ENCODE measurements around the gene BUB1B. TPM values are rescaled to one million over a fixed set of nuclear protein-coding genes. Genes with fewer than 3 reads are reported as not detected.
"Not testable (repeated sequence)": the region's sequence is repeated elsewhere in the genome, so short reads cannot be mapped to it uniquely, and the experiment has no call there.

The BUB1B gene
- total RNA-seq, 1 donor from 2014 or later, result 76.1 TPM

- H3K4me1 Mint-ChIP-seq (ENCODE audit: low read depth), result no peaks in the 10 kb centered on the region
- intact Hi-C loops (cut with micrococcal nuclease), result loop anchor here (2.0 kb wide), 3 partner anchors 20 to 84 kb away; partner anchors contain the start of gene BMF
- H3K4me3 Mint-ChIP-seq, result no peak overlapping the region
- no peak overlapping the region for H3K27ac Mint-ChIP-seq
- H3K27me3 Mint-ChIP-seq (ENCODE audit: insufficient read depth), result no peaks in the 10 kb centered on the region
- H3K36me3 Mint-ChIP-seq (ENCODE audit: low read depth), result no peaks in the 10 kb centered on the region
- no peaks in the 10 kb centered on the region for H3K9me3 Mint-ChIP-seq
- no peak for DNase-seq (ENCODE audit: low spot score)
Measured at GRCh38 chr15:40128766-40129660, 31.9 kb upstream of the BUB1B start.

GRCh38 chr15:40130118-40130517, 30.8 kb upstream of the BUB1B start:
- DNase-seq (ENCODE audit: low spot score), result no peak
- H3K27me3 Mint-ChIP-seq (ENCODE audit: insufficient read depth), result no peaks in the 10 kb centered on the region
- no peak overlapping the region for H3K27ac Mint-ChIP-seq
- no peaks in the 10 kb centered on the region for H3K9me3 Mint-ChIP-seq
- intact Hi-C loops (cut with micrococcal nuclease), result no loop called here
- H3K4me3 Mint-ChIP-seq, result no peak overlapping the region
- H3K36me3 Mint-ChIP-seq (ENCODE audit: low read depth), result no peaks in the 10 kb centered on the region
- H3K4me1 Mint-ChIP-seq (ENCODE audit: low read depth), result no peaks in the 10 kb centered on the region

- intact Hi-C loops (cut with micrococcal nuclease), result no loop called here
- H3K27me3 Mint-ChIP-seq (ENCODE audit: insufficient read depth), result no peaks in the 10 kb centered on the region
Measured at GRCh38 chr15:40130799-40131502, 29.9 kb upstream of the BUB1B start.

GRCh38 chr15:40133544-40133943, 27.3 kb upstream of the BUB1B start:
- DNase-seq (ENCODE audit: low spot score), result no peak
- H3K36me3 Mint-ChIP-seq (ENCODE audit: low read depth), result no peaks in the 10 kb centered on the region
- no peaks in the 10 kb centered on the region for H3K4me1 Mint-ChIP-seq (ENCODE audit: low read depth)
- no peaks in the 10 kb centered on the region for H3K9me3 Mint-ChIP-seq
- H3K27ac Mint-ChIP-seq, result no peak overlapping the region
- intact Hi-C loops (cut with micrococcal nuclease), result no loop called here
- no peaks in the 10 kb centered on the region for H3K27me3 Mint-ChIP-seq (ENCODE audit: insufficient read depth)
- H3K4me3 Mint-ChIP-seq, result no peak overlapping the region

More at GRCh38 chr15:40130799-40131502, 29.9 kb upstream of the BUB1B start:
- DNase-seq (ENCODE audit: low spot score), result no peak
- no peaks in the 10 kb centered on the region for H3K36me3 Mint-ChIP-seq (ENCODE audit: low read depth)
- H3K27ac Mint-ChIP-seq, result peak overlapping the region; percentile 21
- H3K4me1 Mint-ChIP-seq (ENCODE audit: low read depth), result no peaks in the 10 kb centered on the region
- no peak overlapping the region for H3K4me3 Mint-ChIP-seq
- no peaks in the 10 kb centered on the region for H3K9me3 Mint-ChIP-seq

GRCh38 chr15:40134885-40135284, 26.0 kb upstream of the BUB1B start:
- H3K27ac Mint-ChIP-seq, result no peak overlapping the region

GRCh38 chr15:40135846-40136450, 24.9 kb upstream of the BUB1B start:
- DNase-seq (ENCODE audit: low spot score); intact Hi-C loops (cut with micrococcal nuclease); H3K9me3 Mint-ChIP-seq; H3K27ac Mint-ChIP-seq; H3K27me3 Mint-ChIP-seq (ENCODE audit: insufficient read depth); H3K4me1 Mint-ChIP-seq (ENCODE audit: low read depth); H3K4me3 Mint-ChIP-seq; H3K36me3 Mint-ChIP-seq (ENCODE audit: low read depth): not testable (repeated sequence)

More at GRCh38 chr15:40134885-40135284, 26.0 kb upstream of the BUB1B start:
- H3K9me3 Mint-ChIP-seq, result no peaks in the 10 kb centered on the region
- H3K4me3 Mint-ChIP-seq, result no peak overlapping the region
- H3K36me3 Mint-ChIP-seq (ENCODE audit: low read depth), result no peaks in the 10 kb centered on the region
- no peaks in the 10 kb centered on the region for H3K4me1 Mint-ChIP-seq (ENCODE audit: low read depth)
- intact Hi-C loops (cut with micrococcal nuclease), result no loop called here
- no peaks in the 10 kb centered on the region for H3K27me3 Mint-ChIP-seq (ENCODE audit: insufficient read depth)
- DNase-seq (ENCODE audit: low spot score), result no peak

- Mint-ChIP-seq H3K4me1 (ENCODE audit: low read depth) (no peaks in the 10 kb centered on the region), H3K4me3 (no peak overlapping the region), H3K36me3 (ENCODE audit: low read depth) (no peaks in the 10 kb centered on the region), H3K9me3 (no peaks in the 10 kb centered on the region), H3K27me3 (ENCODE audit: insufficient read depth) (peaks cover 3% of the 10 kb centered on the region), H3K27ac (no peak overlapping the region)
- intact Hi-C loops (cut with micrococcal nuclease), result no loop called here
- DNase-seq (ENCODE audit: low spot score), result no peak
Measured at GRCh38 chr15:40136470-40137302, 24.2 kb upstream of the BUB1B start.

- Mint-ChIP-seq H3K4me3 (no peak overlapping the region), H3K4me1 (ENCODE audit: low read depth) (no peaks in the 10 kb centered on the region), H3K27me3 (ENCODE audit: insufficient read depth) (peaks cover 3% of the 10 kb centered on the region), H3K9me3 (no peaks in the 10 kb centered on the region), H3K36me3 (ENCODE audit: low read depth) (no peaks in the 10 kb centered on the region), H3K27ac (no peak overlapping the region)
- no peak for DNase-seq (ENCODE audit: low spot score)
- intact Hi-C loops (cut with micrococcal nuclease), result no loop called here
Measured at GRCh38 chr15:40137303-40138200, 23.3 kb upstream of the BUB1B start.

GRCh38 chr15:40138201-40138570, 22.7 kb upstream of the BUB1B start:
- intact Hi-C loops (cut with micrococcal nuclease); DNase-seq (ENCODE audit: low spot score); H3K27ac Mint-ChIP-seq; H3K4me1 Mint-ChIP-seq (ENCODE audit: low read depth); H3K4me3 Mint-ChIP-seq; H3K27me3 Mint-ChIP-seq (ENCODE audit: insufficient read depth); H3K36me3 Mint-ChIP-seq (ENCODE audit: low read depth); H3K9me3 Mint-ChIP-seq: not testable (repeated sequence)

GRCh38 chr15:40142428-40142827, 18.4 kb upstream of the BUB1B start:
- intact Hi-C loops (cut with micrococcal nuclease), result no loop called here
- H3K4me1 Mint-ChIP-seq (ENCODE audit: low read depth), result no peaks in the 10 kb centered on the region
- H3K4me3 Mint-ChIP-seq, result no peak overlapping the region
- no peak for DNase-seq (ENCODE audit: low spot score)
- no peaks in the 10 kb centered on the region for H3K36me3 Mint-ChIP-seq (ENCODE audit: low read depth)
- H3K27ac Mint-ChIP-seq, result no peak overlapping the region
- peaks cover 6% of the 10 kb centered on the region for H3K27me3 Mint-ChIP-seq (ENCODE audit: insufficient read depth)
- H3K9me3 Mint-ChIP-seq, result no peaks in the 10 kb centered on the region

- H3K27me3 Mint-ChIP-seq (ENCODE audit: insufficient read depth), result peaks cover 12% of the 10 kb centered on the region
- no peak for DNase-seq (ENCODE audit: low spot score)
- no peaks in the 10 kb centered on the region for H3K36me3 Mint-ChIP-seq (ENCODE audit: low read depth)
- H3K9me3 Mint-ChIP-seq, result no peaks in the 10 kb centered on the region
- no peak overlapping the region for H3K4me3 Mint-ChIP-seq
- H3K4me1 Mint-ChIP-seq (ENCODE audit: low read depth), result no peaks in the 10 kb centered on the region
- intact Hi-C loops (cut with micrococcal nuclease), result no loop called here
- H3K27ac Mint-ChIP-seq, result no peak overlapping the region
Measured at GRCh38 chr15:40146037-40146436, 14.8 kb upstream of the BUB1B start.

GRCh38 chr15:40149339-40149738, 11.5 kb upstream of the BUB1B start:
- H3K27me3 Mint-ChIP-seq (ENCODE audit: insufficient read depth), result peaks cover 14% of the 10 kb centered on the region
- intact Hi-C loops (cut with micrococcal nuclease), result no loop called here
- H3K27ac Mint-ChIP-seq, result no peak overlapping the region
- H3K9me3 Mint-ChIP-seq, result no peaks in the 10 kb centered on the region
- no peak overlapping the region for H3K4me3 Mint-ChIP-seq
- H3K4me1 Mint-ChIP-seq (ENCODE audit: low read depth), result no peaks in the 10 kb centered on the region
- no peak for DNase-seq (ENCODE audit: low spot score)
- H3K36me3 Mint-ChIP-seq (ENCODE audit: low read depth), result no peaks in the 10 kb centered on the region
